ENCODE data around the gene OSBPL3. TPM values are rescaled to one million over a fixed set of nuclear protein-coding genes. Genes with fewer than 3 reads are reported as not detected.

The OSBPL3 gene
- total RNA-seq, 1 experiment from 2014 or later = 16.0 TPM

GRCh38 chr7:24899905-24900304 lies 80.1 kb downstream of the OSBPL3 start:
- TF ChIP-seq JUN (CRISPR knock-in tag; IDR thresholded peaks at IDR 0.05) (no peak), ZNF232 (CRISPR knock-in tag; IDR thresholded peaks at IDR 0.05) (no peak), ERG (CRISPR knock-in tag; IDR thresholded peaks at IDR 0.05) (no peak), ZNF281 (CRISPR knock-in tag; IDR thresholded peaks at IDR 0.05) (no peak), CREM (CRISPR knock-in tag; IDR thresholded peaks at IDR 0.05) (no peak), CTCF (IDR thresholded peaks at IDR 0.05) (no peak), ZNF121 (CRISPR knock-in tag; IDR thresholded peaks at IDR 0.05) (no peak), PRRX2 (CRISPR knock-in tag; IDR thresholded peaks at IDR 0.05) (no peak), IRF2 (CRISPR knock-in tag; IDR thresholded peaks at IDR 0.05; ENCODE audit: borderline replicate concordance, low read depth) (no peak), FOXP4 (CRISPR knock-in tag; IDR thresholded peaks at IDR 0.05) (no peak), ESRRA (CRISPR knock-in tag; IDR thresholded peaks at IDR 0.05; ENCODE audit: borderline replicate concordance) (no peak), KAT7 (CRISPR knock-in tag; IDR thresholded peaks at IDR 0.05; ENCODE audit: borderline replicate concordance) (no peak), ZNF138 (CRISPR knock-in tag; conservative IDR thresholded peaks at IDR 0.05) (no peak), ZNF396 (CRISPR knock-in tag; IDR thresholded peaks at IDR 0.05; ENCODE audit: borderline replicate concordance) (no peak), ATF1 (CRISPR knock-in tag; IDR thresholded peaks at IDR 0.05) (no peak), ZNF416 (CRISPR knock-in tag; IDR thresholded peaks at IDR 0.05) (no peak), AR (CRISPR knock-in tag; IDR thresholded peaks at IDR 0.05) (no peak)
- Mint-ChIP-seq H3K36me3 (no peaks in the 10 kb centered on the region), H3K4me1 (peaks cover 21% of the 10 kb centered on the region), H3K4me3 (no peak overlapping the region), H3K27ac (no peak overlapping the region), H3K9me3 (no peaks in the 10 kb centered on the region), H3K27me3 (ENCODE audit: low read depth) (no peaks in the 10 kb centered on the region)
- ChIA-PET POLR2A (no interaction called here), CTCF (interaction anchor here (0.7 to 1.5 kb wide), 4 partner anchors 13 to 194 kb away, joined by 3 to 4 read pairs (median 4); no protein-coding TSS in a partner anchor)
- DNase-seq (ENCODE audit: low spot score) (no peak), ATAC-seq (no peak)
